CD4-positive, alpha-beta T cell treated with Interferon gamma for 1 hour (primary cell): Measurements from ENCODE around the gene PAM.
"Not testable (repeated sequence)": the region's sequence is repeated elsewhere in the genome, so short reads cannot be mapped to it uniquely, and the experiment has no call there.

Experiments used
- DNase-seq: peaks from one replicate; pipeline ENCODE4 v3.0.0-alpha.2; 2020

Gene PAM

DNA sequence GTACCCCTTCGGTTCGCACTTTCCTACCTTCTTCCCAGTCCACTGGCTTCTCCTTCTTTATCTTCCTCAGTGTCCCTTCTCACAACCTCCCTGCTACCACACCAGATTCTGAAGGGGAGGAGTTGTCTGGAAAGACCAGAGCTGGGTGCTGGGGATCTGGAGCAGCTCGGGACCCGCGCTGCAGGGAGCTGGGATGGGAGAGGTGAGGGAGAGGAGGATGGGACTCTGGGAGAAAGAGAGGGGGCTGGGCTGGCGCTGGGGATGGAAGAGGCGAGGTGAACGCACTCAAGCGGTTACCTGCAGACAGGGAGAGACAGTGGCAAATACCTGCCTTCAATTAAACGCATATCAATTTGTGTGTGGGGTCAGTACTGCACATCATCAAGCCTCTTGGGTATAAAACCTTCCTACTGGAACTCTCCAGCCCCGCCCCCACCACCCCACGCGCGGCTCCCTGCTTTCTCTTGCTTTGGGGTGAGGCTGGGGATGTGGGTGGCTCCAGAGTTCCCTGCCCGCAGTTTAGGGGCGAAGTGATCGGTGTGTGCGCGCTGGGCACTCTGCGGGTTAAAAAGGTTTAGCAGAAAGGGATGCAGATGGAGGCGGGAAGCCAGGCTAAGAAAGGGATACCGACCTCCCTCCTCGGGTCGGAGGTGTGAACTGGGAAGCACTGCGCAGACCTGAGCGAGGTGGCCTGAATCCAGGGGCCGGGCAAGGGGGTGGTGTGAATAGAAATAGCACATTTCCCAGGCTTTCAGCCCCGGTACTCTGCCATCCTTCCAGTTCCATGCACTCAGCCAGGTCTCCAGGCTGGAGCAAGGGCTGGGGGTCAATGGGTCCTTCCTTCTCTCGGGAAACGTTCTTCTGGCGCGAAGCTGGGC lies 977 bp upstream of the PAM start:
- DNase-seq = no peak

DNA sequence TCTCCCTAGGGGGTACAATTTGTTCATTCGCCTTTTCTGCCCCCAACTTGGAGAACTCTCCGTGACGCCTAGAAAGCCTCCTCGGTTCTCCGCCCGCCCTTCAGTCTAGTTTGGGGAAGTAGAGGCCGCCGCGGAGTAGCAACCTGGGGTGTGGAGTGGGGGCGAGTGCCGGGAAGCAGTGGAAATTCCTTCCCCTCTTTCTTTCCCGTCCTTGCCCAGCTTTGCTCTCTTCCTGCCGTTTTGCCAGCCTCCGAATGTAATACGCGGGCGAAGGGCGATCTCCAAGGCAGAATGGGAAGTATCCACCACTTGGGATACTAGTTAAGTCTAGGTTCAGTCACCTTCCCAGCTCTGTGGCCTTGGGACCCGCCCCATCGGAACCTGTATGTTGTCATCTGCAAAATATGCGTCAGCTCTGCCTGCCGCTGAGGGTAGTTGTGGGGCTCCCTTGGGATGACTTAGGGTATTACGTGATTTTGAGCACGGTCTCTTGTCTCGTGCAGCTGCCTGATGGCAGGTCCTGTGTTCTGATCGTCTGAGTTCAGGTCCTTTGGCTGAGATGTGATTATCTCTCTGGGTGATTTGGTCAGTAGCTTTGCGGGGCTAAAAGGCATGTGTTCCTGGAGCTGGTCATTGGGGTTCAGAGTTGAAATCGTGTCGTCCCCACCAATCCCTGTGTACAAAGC lies 724 bp downstream of the PAM start:
- peak; percentile 73 for DNase-seq

DNA sequence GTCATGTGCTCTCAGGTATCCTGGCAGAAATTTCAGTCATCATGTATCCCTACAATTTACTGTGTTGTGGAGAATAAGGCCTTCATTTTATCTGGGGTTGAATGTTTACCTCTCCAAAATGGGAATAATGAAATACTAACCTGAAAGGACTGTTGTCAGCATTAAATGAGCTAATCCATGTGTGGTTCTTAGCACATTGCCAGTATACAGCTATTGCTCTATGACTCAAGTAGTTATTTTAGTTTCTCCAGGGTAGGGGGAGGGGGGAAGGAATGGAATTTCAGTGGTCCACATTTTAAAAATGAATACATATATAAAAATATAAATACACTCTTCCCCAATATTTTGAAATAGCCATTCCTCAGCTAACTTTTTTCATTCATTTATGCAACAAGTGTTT lies 3.5 kb downstream of the PAM start:
- DNase-seq = no peak

DNA sequence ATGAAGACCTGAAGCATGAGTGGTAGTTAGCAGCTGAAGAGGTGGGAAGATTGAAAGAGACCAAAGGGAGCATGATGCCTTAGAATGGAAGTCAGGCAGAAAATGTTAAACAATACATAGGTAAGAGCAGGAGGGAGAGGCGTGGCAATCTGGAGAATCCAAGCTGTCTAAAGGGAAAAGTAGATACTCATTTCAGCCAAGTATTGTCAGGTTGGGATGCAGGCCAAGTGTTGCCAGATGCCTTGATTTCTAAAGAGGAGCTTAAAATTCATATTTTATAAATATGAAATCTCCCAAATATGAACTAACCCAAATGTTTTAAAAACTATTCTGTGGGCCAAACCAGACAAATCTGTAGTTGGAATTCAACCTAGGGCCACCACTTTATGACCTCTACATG lies 4.2 kb downstream of the PAM start:
- no peak for DNase-seq

DNA sequence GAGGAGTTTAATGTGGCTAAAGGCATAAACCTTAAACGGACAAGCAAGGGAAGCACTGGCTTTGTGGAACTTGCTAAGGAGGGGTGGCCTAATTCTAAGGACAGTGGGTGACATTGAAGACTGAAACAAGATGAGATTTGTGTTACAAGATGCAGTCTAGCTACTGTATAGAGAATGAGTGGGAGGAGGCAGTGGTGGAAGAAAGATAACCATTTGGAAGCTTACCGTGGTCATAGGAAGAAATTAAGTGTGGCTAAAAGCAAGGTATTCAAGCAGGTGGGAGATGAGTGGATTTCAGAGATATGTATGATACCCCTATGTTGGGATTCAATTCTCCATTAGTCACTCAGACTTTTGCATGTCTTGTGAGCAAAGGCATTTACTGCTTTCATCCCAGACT lies 4.6 kb downstream of the PAM start:
- no peak for DNase-seq

DNA sequence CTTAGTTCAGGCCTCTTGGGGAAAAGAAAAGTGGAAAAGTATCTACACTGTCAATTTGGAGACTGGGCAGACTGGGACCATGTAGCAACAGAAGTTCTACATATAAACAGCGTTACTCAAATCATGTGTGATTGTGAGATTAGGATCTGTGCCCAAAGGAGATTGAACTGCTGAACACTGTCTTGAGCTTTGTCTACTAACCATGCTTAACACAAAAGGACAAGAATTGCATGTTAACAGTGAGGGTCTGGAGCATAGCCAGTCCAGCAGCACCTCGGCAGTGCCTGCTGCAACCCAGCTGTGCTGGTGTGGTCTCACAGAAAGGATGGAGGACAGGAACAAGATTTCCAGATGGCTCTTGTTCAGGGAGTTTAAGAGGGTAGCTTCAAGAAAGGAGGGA lies 5.7 kb downstream of the PAM start:
- DNase-seq = no peak

DNA sequence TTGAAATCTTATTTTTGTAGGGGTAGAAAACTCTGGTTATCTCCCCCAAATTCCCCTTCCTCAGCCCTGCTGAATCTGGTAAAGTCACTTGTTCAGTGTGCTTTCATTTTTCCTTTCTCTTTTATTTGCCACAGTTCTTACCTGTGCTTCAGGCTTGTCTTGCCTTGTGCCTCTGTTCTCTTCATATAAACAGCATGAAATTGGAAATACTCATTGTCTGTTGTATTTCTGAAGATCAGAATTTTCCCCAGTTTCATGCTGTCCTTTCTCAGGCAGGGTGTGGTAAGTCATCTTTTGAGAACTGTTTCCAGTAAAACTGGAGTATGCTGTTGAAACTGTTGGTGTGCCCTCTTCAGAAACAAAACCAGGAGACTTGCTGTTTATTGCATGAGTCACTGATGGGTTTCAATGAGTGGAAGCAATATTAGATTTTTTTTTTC lies 7.0 kb downstream of the PAM start:
- no peak for DNase-seq

DNA sequence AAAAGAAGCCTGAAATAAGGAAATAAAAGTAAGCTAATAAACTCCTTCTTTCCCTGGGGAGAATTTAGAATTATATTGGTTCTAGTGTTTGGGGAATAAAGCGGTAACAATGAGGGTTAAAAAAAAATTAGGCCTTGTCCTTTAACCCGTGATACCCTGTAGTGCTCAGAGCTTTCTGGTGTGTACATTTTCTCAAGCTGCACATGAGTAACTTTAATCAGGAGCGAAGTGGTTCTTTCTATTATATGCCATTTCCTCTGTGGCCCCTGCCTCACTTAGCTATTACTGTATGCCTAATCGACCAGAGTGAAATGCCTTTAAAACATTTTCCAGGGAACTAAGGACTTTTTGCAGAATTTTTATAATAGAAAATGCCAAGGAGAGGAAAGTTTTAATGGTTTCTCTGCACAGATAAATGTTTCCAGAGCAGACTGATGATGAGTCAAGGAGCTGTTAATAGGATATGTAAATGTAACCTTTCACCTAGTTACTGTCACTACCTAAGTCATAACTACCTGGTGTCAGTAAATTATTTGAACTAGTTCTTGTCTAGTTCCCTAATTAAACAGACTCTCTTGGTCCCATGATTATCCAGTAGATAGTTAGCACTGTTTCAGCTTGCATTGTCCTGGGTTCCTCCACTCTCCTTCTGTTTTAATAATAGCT lies 7.6 kb downstream of the PAM start:
- DNase-seq = no peak

DNA sequence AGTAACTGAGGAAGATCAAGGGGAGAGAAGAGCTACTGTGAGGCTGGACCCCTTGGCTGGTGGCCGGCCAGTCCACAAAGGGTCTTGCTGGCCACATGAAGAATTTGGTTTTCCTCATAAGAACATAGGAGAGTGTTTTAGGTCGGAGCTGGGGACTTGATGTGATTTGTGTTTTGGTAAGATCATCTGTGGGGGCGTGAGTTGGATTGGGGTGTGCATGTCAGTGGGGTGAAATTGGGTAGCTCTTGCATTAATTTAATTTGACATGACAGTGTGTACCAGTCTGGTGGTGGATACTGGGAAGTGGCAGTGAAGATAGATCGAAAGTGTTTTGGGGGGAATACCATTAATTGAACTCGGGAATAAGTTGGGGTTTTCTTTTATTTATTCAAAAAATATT lies 8.6 kb downstream of the PAM start:
- no peak for DNase-seq

DNA sequence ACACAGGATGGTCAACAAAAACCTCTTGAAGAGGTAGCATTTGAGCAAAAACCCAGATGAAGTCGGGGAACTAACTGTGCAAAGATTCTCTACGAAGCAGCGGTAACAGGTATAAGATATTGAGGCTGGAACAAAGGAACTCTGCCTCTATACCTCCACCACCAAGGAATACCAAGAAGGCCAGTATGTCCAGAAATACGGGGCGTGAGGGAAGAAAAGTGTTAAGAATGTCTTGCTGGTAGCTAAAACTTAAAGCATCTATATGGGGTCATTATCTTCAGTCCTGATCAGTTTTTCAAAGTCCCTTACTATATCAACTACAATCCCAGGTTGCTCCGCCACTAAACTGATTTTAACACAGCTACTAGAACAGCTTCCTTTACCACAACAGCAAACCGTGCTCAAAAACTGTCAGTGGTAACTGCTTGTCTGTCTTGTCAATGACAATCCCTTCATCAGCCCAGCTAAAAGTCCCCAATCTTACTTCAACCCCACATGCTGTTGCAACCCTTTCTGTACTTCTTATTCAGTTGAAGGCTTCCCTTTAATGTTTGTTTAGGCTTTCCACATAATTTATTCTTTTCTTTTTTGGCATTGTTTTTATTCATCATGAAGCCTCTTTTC lies 9.4 kb downstream of the PAM start:
- DNase-seq = no peak

DNA sequence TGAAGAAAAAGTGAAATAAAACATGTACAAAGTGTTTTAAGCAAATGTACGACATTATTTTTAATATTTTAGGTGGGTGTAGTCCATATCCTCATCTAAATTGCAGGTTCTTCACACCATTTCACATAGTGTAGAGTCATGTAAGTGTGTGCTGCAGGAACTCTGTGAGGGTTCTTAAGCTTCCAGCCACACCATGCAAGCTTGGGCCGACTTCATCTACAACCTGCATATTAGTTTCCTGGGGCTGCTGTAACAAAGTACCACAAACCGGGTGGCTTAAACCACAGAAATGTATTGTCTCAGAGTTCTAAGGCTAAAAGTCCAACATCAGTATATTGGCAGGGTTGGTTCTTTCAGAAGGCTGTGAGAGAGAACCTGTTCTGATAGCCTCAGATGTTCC lies 10.2 kb downstream of the PAM start:
- no peak for DNase-seq

DNA sequence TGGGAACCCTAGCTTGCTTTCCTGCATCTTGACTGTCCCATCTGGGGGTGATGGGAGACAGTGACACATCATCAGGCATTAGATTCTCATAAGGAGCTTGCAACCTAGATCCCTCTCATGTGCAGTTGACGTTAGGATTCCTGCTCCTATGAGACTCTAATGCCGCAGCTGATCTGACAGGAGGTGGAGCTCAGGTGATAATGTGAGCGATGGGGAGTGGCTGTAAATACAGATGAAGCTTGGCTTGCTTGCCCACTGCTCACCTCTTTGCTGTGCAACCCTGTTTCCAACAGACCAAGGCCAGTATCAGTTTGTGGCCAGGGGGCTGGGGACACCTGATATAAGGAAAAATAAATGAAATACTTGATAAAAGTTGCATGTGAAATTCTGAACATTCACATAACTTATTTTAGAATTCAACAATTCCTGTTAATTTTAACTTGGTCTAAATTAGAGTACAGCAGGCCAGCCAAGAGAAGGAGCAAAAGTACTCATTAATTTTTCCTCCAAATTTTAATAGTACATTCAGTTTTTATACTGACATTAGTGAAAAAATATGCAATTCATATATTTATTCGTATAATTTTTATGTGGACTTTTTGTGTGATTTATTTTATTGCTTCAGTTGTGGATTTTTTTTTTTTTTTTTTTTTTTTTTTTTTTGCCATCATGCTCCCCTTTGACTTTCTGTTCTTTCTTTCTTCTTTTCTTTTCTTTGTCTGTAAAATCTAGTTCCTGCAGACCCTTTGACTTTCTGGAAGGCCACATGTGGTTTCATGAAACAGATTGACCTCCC lies 11.4 kb downstream of the PAM start:
- DNase-seq = no peak

DNA sequence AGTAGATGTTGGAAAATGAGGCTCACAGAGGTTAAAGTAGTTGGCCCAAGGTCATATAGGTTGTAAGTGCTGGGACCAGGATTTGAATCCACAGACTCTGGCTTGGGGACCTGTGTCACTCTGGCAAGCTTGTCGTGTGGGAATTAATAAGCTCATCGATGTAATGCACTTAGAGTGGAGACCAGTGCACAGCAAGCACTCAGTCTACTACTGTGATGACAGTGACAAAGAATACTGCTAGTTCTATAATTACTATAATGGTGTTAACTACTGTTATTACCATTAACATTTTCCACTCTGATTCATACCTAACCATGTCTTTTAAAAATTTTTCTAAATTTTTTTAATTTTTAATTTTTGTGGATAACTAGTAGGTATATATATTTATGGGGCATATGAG lies 12.8 kb downstream of the PAM start:
- no peak for DNase-seq

DNA sequence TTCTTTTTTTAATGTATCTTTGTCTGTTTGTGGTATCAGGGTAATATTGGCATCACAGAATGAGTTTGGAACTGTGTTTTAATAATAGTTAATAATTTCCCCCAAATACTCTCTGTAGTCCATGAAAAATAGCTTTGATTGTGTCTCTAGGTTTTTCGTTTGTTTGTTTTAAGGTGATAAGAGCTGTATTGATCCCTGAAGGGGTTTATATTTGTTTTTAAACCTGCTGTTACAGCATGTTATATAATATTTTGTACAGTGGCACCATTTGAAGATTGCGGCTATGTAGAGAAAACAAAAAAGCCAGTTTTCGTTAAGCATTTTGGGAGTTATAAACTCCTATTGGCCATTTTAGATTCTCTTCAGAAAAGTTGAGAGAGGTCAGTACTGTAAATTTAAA lies 15.7 kb downstream of the PAM start:
- DNase-seq = no peak

DNA sequence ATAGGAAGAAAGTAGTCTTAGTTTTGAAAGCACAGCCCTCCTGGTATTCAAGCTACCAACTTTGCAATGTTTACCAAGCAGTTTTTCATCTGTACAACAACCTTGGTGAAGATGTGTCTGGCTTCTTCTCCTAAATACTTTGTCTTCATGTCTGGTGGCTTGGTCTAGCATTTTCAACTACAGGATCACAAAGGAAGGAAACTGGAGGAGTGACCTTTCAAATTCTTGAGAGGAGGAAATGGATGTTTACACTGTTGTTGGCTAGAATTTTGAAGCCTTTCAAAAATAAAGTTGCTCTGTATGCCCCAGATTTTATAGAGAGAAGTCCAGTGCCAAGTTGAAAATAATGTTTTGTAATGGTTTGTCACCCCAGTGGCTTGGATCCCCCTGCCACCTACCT lies 16.3 kb downstream of the PAM start:
- DNase-seq = no peak

DNA sequence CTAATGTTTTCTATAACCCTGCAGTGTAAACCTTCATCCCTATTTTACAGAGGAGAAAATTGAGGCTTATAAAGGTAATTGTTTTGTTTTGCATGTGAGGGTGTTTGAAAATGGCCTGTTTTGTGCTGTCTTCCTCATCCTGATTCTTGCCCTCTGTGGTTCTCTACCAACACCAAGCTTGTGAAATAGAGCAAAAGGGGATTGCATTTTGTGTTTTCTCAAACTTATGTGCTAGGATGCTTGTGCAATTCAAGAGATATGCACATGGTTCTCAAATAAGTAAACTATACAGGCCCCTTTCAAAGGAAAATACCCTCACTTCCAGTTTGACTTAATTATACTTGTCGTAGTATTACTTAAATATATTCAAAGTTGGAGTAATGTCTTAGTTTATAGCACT lies 17.2 kb downstream of the PAM start:
- no peak for DNase-seq

DNA sequence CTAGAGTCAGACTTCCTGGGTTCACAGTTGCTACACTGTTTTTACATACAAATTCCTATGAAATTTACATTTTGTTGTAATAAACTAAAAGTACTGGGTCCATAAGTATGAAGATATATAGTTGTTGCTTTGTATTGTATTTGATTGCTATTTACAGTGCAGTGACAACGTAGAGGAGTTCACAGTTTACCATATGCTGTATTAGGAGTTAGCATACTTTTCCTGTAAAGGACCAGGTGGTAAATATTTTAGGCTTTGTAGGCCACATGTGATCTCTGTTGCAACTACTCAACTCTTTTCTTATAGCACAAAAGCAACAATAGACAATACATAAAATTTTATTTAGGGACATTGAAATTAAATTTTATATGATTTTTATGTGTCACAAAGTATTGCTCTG lies 18.0 kb downstream of the PAM start:
- DNase-seq = no peak

DNA sequence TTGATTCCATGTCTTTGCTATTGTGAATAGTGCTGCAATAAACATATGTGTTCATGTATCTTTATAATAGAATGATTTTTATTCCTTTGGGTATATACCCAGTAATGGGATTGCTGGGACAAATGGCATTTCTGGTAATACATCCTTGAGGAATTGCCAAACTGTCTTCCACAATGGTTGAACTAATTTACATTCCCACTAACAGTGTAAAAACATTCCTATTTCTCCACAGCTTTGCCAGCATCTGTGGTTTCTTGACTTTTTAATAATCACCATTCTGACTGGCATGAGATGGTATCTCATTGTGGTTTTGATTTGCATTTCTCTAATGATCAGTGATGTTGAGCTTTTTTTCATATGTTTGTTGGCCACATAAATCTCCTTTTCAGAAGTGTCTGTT lies 20.7 kb downstream of the PAM start:
- DNase-seq = not testable (repeated sequence)

DNA sequence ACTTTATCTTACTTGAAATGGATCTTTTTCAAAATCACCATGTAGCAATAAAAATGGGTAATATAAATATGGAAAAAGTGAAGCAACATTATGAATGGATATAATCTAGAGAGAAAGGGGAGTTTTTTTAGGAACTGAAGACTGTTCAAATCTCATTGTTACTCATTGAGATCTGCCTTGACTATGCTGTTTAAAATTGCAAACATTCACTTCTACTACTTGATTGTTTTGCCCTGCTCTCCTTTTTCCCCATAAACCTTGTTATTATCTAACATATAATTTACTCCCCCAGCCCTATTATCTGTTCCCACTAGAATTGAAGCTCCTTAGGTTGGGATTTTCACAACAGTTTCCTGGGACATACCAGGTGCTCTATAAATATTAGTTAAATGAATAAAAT lies 22.0 kb downstream of the PAM start:
- no peak for DNase-seq

DNA sequence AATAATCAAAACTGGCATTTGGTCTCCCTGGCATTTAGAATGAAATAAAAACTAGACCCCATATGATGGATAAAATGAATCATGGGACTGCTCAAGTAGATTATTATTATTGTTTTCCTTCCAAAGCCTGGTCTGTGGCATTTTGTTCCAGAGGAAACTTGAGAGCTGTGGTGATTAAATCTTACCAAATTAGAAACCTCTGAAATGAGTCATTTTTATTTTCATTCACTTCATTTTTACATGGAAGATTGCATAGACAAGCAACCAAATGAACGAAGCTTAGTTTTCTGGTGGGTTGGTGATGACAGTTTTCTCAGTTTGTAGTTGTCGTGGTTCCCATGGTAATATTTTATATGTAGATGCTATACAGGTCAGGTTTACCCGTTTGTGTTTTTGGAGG lies 23.4 kb downstream of the PAM start:
- no peak for DNase-seq

DNA sequence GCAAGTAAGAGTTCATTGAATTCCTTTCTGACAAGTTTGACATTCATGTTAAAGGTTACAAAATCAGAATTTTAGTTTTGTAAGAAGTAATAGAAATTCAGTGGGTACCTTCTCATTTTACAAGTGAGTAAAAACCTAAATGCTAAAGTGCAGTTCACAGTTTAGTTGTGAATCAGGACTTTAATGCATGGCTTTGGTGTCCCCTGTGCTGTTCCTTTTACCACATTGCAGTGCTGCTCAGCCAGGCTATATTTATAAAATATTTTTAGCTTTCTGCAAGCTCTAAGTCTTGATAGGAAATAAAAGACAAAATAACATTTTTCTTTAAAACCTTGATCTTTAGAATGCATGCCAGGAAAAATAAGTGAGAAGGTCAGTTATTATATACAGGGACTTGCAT lies 26.3 kb downstream of the PAM start:
- no peak for DNase-seq

DNA sequence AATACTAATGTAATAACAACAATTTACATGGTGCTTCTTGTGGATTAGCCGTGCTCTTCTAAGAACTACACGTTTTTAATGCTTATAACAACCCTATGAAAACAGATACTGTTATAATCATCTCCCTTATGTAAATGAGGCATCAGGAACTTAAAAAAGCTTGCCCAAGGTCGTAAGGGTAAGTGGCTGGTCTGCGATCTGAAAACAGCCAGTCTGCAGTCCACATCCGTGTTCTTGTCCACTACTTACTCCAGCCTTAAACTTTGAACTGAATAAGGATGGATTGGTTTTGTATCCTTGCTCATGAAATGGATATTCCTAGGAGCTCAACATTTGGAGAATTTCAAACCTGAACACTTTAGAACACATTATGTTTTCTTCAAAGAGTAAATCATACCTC lies 26.7 kb downstream of the PAM start:
- DNase-seq = no peak
